T-helper 2 cell treated with Interferon-gamma antibody and Interleukin-4, amounts not matched to agents 5 μg/mL and 100 μg/mL, for 36 hours (primary cell): ENCODE data around the gene LRRC32.

ENCODE experiments used
- DNase-seq: peaks from one replicate; pipeline ENCODE4 v3.0.0; 2021; ENCODE audit warnings: low spot score
- H3K27ac Mint-ChIP-seq: one replicate; pipeline ENCODE4 v1.8.0; 2021; ENCODE audit warnings: mild to moderate bottlenecking, mixed read lengths
- H3K27me3 Mint-ChIP-seq: one replicate; pipeline ENCODE4 v1.8.0; 2021; ENCODE audit warnings: low read depth, mixed read lengths
- H3K36me3 Mint-ChIP-seq: one replicate; pipeline ENCODE4 v1.8.0; 2021; ENCODE audit warnings: low read depth, mixed read lengths
- H3K4me1 Mint-ChIP-seq: one replicate; pipeline ENCODE4 v1.8.0; 2021; ENCODE audit warnings: low read depth, mixed read lengths
- H3K4me3 Mint-ChIP-seq: one replicate; pipeline ENCODE4 v1.8.0; 2022; ENCODE audit warnings: mild to moderate bottlenecking, moderate library complexity, mixed read lengths
- H3K9me3 Mint-ChIP-seq: one replicate; pipeline ENCODE4 v1.8.0; 2021; ENCODE audit warnings: mixed read lengths

LRRC32 gene

DNA sequence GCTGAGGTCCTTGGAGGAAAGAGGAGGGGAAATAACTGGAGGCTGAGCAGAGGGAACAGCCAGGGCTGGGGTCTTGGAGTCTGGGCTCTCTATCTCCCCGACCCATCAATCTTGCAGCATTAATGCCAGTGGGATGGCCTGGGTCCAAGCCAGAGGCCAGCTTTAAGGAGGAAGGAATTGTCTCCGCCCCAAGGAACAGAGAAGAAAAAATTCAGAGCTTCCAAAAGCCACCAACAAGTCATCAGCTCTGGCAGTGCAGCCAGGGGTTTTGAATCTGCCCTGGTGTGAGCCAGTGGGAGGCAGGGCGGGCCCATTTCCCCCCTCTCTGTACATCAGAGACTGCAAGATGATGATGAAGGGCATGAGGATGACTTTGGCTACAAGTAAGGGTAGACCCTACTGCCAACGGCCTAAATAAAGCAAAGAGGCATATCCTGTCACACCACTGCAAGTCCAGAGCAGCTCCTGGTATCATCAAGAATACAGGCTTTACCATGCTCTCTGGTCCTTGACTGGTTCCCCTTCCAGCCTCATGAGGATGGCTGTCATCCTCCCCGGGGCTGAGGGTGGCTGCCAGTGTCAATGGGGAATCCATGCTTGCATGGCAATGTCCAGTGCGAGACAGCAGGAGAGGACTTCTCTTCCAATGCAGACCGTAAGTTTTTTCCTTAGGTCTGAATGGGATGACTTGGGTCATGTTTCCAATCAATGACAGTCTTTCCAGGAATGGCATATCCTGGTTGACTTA, 34.4 kb downstream of the LRRC32 start:
- H3K27ac Mint-ChIP-seq = no peak overlapping the region
- H3K36me3 Mint-ChIP-seq = no peaks in the 10 kb centered on the region
- no peak overlapping the region for H3K4me3 Mint-ChIP-seq
- DNase-seq = no peak
- no peaks in the 10 kb centered on the region for H3K9me3 Mint-ChIP-seq
- H3K4me1 Mint-ChIP-seq = peaks cover 10% of the 10 kb centered on the region
- H3K27me3 Mint-ChIP-seq = peaks cover 2% of the 10 kb centered on the region

DNA sequence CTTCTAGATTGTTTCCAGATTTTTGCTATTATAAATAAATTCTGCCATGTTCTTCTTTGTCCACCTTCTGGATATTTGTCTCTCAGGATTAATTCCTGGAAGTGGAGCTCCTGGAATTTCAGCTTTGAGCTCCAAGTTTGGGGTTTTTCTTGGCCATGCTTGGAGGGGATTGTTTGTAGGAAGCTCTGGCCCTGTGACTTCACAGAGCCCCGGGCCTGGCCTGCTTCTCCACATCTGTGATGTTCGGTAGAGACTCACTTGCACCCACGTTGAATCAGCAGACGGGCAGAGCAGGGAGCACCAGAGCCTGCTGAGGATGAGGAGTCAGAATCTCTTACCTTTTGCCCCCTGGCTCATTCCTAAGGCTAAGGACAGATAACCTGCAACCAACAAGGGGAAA, 35.7 kb downstream of the LRRC32 start:
- Mint-ChIP-seq H3K9me3 (peaks cover 5% of the 10 kb centered on the region), H3K27me3 (no peaks in the 10 kb centered on the region), H3K4me3 (no peak overlapping the region), H3K27ac (no peak overlapping the region), H3K36me3 (no peaks in the 10 kb centered on the region), H3K4me1 (peaks cover 18% of the 10 kb centered on the region)
- no peak for DNase-seq

DNA sequence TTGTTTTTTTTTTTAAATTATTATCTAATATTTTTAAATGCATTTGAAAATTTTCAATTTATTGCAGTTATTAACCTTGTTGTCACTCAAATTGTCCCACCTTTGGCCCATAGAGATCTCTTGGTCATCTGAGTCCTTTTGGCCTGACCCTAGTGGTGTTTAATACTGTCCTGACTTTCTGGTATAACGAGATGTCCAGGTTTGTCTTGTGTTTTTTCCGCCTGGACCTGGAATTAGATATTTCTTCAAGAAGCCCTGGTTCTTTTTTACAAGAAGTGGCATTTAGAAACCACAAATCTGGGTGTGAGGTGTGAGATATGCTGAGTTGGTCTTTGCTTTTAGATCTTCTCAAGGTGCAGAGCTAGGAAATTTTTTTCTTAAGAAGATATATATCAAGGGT, 38.1 kb downstream of the LRRC32 start:
- DNase-seq = no peak
- Mint-ChIP-seq H3K36me3 (no peaks in the 10 kb centered on the region), H3K4me1 (peaks cover 34% of the 10 kb centered on the region), H3K9me3 (peaks cover 5% of the 10 kb centered on the region), H3K27me3 (no peaks in the 10 kb centered on the region), H3K4me3 (no peak overlapping the region), H3K27ac (no peak overlapping the region)

DNA sequence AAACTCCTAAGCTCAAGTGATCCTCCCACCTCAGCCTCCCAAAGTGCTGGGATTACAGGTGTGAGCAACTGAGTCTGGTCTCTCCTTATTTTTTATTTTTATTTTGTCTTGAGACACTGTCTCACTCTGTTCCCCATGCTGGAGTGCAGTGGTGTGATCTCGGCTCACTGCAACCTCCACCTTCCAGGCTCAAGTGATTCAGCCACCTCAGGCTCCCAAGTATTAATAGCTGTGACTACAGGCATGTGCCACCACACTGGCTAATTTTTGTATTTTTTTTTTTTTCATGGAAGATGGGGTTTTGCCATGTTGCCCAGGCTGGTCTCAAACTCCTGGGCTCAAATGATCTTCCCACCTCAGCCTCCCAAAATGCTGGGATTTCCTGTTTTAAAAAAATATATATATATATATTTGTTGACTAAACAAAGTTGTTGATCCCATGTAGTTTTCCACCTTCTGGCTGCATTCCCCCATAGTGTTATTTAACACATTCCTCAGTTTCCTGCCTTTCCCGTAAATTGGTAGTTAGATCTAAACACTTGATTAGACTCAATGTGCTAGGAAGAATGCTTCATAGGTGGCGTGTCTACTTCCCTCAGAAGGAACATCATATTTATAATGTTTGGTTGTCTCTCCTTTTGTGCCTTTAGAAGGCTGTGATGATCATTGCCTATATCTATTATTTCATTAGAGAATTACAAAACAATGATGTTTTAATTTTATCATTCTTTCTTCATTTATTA, 38.8 kb downstream of the LRRC32 start:
- no peak overlapping the region for H3K4me3 Mint-ChIP-seq
- no peak overlapping the region for H3K27ac Mint-ChIP-seq
- no peak for DNase-seq
- no peaks in the 10 kb centered on the region for H3K27me3 Mint-ChIP-seq
- H3K9me3 Mint-ChIP-seq = peaks cover 5% of the 10 kb centered on the region
- H3K36me3 Mint-ChIP-seq = no peaks in the 10 kb centered on the region
- peaks cover 39% of the 10 kb centered on the region for H3K4me1 Mint-ChIP-seq

DNA sequence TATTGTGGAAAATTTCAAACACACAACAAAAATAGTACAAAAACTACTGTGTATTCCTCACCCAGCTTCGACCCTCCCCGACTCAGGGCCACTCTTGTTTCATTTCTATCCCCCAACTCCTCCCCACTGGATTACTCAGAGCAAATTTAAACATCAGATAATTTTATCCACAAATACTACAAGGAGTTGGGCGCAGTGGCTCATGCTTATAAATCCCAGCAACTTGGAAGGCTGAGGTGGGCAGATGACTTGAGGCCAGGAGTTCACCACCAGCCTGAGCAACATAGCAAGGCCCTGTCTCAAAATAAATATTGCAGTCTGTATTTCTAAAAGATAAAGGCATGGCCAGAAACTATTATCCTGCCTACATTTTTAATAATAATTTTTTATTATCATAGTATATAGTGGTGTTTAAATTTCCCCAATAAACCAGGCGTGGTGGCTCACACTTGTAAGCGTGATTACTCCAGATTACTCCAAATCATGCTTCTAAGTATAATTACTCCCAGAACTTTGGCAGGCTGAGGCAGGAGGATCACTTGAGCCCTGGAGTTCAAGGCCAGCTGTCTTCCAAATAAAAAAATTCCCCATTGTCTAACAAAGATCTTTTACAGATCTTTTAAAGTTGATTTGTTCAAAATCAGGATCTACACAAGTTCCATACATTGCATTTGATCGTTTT, 39.8 kb downstream of the LRRC32 start:
- Mint-ChIP-seq H3K4me1 (peaks cover 42% of the 10 kb centered on the region), H3K27ac (peak overlapping the region; percentile 85)

DNA sequence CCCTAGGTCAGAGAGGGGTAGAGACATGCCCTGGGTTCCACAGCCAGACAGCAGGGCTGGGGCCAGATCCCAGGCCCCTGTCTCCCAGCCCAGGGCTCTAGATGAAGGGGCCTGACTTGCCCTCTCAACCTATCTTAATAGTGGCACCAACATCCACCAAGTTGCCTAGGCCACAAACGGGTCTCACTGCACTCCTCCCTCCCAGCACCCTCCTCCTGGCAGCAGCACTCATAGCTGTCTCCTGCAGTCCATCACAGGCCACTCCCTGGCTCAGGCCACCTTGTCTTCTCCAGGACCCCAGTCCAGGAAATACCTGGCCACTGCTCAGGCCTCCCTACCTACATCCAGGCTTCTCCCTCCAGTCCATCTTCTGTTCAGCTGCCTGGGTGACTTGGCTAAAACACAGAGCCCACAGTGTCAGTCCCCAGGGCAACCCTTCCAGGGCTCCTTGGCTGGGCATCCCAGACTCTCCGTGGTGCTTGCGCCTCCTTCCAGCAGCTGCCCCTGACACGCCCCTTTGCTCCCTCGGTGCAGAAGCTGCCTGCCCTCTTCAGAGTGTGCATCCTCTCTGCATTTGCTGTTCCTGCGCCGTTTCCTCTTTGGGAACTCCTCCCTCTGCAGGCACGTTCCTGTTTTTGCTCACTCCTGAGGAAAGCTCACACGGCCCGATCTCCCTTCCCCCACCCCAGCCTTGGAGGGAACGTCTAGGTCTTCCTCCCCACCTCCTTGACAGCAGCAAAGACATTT, 40.5 kb downstream of the LRRC32 start:
- Mint-ChIP-seq H3K27me3 (no peaks in the 10 kb centered on the region), H3K4me3 (peak overlapping the region; percentile 63), H3K27ac (peak overlapping the region; percentile 85), H3K4me1 (peaks cover 42% of the 10 kb centered on the region), H3K9me3 (peaks cover 16% of the 10 kb centered on the region), H3K36me3 (peaks cover 6% of the 10 kb centered on the region)
- peak; percentile 11 for DNase-seq

More for the DNA sequence above, 39.8 kb downstream of the LRRC32 start:
- no peaks in the 10 kb centered on the region for H3K27me3 Mint-ChIP-seq
- DNase-seq = no peak
- peaks cover 10% of the 10 kb centered on the region for H3K9me3 Mint-ChIP-seq
- H3K36me3 Mint-ChIP-seq = peaks cover 3% of the 10 kb centered on the region
- H3K4me3 Mint-ChIP-seq = peak overlapping the region; percentile 63

DNA sequence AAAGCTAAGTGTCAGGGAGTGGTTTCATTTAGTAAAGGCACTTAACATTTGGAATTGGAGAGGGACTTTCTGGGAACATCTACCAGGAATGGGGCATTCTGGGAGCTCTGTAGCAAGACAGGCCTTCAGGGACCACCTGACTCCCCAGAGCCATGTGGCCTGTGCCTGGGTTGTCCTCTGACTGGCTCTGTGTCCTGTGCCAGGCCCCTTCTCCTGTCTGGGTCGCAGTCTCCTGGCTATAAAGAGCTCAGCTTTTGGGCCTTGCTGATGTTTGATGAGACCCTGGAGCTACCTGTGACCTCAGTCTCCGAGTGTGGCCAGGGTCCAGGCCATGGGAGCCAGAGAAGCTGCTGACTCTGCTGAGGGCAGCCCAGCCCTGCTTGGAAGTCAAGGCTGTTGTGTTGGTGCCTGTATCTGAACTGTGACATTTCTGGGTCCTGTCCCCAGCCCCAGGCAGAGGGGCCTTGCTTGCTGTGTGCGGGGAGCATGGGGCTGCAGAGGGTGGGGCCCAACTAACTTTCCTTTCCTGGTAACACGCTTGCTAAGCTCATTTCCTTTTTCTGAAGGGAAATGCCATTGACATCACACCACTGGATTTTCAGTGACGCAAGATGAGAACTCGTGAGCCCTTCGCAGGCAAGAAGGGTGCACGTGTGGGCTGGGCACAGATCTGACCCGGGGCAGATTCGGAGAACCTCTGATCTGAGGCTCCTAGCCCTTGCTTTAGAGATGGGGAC, 41.3 kb downstream of the LRRC32 start:
- peaks cover 42% of the 10 kb centered on the region for H3K4me1 Mint-ChIP-seq
- peaks cover 16% of the 10 kb centered on the region for H3K9me3 Mint-ChIP-seq
- DNase-seq = peak; percentile 70
- no peaks in the 10 kb centered on the region for H3K27me3 Mint-ChIP-seq
- peak overlapping the region; percentile 63 for H3K4me3 Mint-ChIP-seq
- peaks cover 6% of the 10 kb centered on the region for H3K36me3 Mint-ChIP-seq
- peak overlapping the region; percentile 85 for H3K27ac Mint-ChIP-seq

DNA sequence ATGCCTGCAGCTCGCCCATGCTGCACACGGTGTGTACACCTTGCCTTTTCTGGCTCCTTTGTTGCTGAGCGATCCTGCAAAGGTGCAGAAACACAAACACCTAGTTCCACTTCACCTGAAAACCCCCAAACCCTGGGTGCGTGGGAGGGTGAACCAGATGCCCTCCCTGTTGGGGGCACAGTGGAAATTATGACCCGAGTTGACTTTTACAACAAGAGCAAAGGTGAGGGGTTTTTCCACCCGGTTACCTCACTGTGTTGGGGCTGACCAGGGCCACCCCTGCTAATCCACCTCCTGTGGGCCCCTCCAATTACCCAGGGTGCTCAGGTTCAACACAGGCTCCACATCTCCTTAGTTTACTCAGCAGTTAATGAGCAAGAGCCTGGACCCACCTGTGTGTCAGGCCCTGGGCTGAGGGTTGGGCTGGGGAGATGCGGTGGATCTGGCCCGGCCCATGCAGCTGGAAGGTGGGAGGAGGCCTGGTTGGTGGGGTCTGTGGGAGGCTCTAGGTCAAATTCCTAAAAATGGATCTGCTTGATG, 42.1 kb downstream of the LRRC32 start:
- H3K9me3 Mint-ChIP-seq = peaks cover 16% of the 10 kb centered on the region
- peak overlapping the region; percentile 60 for H3K27ac Mint-ChIP-seq
- peak; percentile 52 for DNase-seq
- H3K4me1 Mint-ChIP-seq = peaks cover 42% of the 10 kb centered on the region
- no peak overlapping the region for H3K4me3 Mint-ChIP-seq
- peaks cover 6% of the 10 kb centered on the region for H3K36me3 Mint-ChIP-seq
- no peaks in the 10 kb centered on the region for H3K27me3 Mint-ChIP-seq

DNA sequence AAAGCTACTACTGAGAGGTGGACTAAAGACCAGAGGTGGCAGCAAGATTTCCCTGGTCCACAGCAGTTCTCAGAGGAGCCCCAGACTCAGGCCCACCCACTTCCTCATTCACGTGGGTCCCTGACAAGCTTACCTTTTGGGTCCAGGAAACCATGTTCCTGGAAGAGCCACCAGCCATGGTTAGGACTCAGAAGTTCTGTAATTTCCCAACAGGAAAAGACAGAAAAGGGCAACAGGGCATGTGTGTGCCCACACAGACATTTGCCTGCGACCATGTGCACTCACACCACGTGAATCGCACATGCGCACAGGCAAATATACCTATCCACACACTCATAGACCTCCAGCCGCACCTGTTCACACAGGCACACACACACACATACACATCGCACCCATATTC, 42.9 kb downstream of the LRRC32 start:
- Mint-ChIP-seq H3K9me3 (peaks cover 16% of the 10 kb centered on the region), H3K27ac (peak overlapping the region; percentile 11), H3K4me1 (peaks cover 48% of the 10 kb centered on the region), H3K4me3 (peak overlapping the region; percentile 9), H3K36me3 (peaks cover 6% of the 10 kb centered on the region), H3K27me3 (no peaks in the 10 kb centered on the region)
- DNase-seq = peak; percentile 12

DNA sequence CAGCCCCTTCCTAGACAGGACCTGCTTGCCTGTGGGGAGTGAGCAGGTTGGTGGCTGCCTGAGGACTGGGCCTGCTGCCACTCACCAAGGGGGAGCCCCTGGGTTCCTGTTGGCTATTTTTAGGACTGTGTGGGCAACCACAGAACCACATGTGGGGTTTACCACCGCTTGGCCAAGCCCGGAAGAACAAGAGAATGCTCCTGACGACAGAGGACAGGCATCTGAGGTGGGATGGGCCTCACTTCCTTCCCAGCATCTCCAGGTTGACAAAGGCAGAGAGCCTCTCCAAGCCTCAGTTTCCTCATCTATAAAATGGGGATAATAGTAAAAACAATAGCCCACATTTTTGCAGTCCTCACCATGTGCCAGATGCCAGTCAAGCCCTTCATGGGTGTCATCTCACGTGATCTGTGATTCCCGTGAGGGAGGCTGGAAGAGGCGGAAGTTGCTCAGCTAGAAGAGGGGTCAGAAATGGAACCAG, 43.6 kb downstream of the LRRC32 start:
- peak overlapping the region; percentile 37 for H3K4me3 Mint-ChIP-seq
- H3K27ac Mint-ChIP-seq = peak overlapping the region; percentile 28
- H3K4me1 Mint-ChIP-seq = peaks cover 43% of the 10 kb centered on the region
- peaks cover 6% of the 10 kb centered on the region for H3K36me3 Mint-ChIP-seq
- peak; percentile 86 for DNase-seq
- no peaks in the 10 kb centered on the region for H3K27me3 Mint-ChIP-seq
- peaks cover 16% of the 10 kb centered on the region for H3K9me3 Mint-ChIP-seq

DNA sequence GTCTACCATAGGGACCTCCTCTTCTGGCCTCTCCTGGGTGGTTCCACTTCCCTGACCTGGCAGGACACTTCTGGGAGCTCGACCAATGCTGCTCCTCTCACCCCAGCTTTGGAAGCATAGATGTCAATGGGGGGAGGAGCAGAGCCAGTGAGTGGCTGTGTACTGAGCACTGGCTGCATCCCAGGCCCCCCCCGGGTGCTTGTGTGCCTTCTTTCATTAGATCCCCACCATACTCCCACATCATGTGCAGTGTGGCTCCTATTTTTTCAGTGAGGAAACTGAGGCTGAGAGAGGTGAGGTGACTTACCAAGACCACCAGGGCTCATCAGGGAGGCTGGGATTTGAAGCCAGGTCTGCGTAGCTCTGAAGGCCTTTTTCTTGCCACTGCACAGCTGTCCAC, 44.3 kb downstream of the LRRC32 start:
- Mint-ChIP-seq H3K27me3 (no peaks in the 10 kb centered on the region), H3K36me3 (peaks cover 6% of the 10 kb centered on the region), H3K27ac (no peak overlapping the region)

DNA sequence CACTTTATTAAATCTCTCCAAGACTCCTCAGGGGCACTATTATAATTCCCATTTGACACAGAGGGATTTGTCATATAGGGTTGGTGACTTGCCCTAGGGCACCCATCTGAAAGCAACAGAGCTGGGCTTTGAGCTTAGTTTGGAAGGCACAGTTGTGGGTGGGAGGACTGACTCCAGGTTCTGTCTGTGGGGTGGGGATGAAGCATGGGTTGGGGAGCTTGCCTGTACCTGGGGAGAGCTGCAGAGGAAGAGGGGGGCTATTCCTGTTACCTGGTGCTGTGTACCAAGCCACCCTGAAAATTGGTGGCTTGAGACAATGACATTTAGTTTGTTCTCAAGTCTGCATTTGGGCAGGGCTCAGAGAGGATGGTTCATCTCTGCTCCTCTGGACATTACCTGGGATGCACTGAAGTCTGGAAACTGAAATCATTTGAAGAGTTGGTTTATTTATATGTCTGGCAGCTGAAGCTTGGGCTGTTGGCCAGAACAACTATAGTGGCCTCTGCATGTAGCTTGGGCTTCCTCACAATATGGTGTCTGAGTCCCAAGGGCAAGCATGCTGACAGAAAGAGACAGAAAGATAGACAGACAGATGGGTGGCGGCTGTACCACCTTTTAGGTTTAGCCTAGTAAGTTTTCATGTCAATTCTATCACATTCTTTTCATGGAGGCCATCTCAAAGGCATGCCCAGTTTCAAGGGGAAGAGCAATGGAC, 44.9 kb downstream of the LRRC32 start:
- Mint-ChIP-seq H3K27ac (no peak overlapping the region), H3K27me3 (no peaks in the 10 kb centered on the region), H3K4me1 (peaks cover 41% of the 10 kb centered on the region), H3K36me3 (peaks cover 6% of the 10 kb centered on the region), H3K9me3 (peaks cover 16% of the 10 kb centered on the region), H3K4me3 (no peak overlapping the region)
- no peak for DNase-seq

More for the DNA sequence above, 44.3 kb downstream of the LRRC32 start:
- no peak for DNase-seq
- Mint-ChIP-seq H3K4me3 (no peak overlapping the region), H3K9me3 (peaks cover 16% of the 10 kb centered on the region), H3K4me1 (peaks cover 42% of the 10 kb centered on the region)
